ENCODE data around the gene EVI5.
A peak's percentile ranks its signal among the peaks of the same experiment; 100 is the strongest.

The EVI5 gene

DNA sequence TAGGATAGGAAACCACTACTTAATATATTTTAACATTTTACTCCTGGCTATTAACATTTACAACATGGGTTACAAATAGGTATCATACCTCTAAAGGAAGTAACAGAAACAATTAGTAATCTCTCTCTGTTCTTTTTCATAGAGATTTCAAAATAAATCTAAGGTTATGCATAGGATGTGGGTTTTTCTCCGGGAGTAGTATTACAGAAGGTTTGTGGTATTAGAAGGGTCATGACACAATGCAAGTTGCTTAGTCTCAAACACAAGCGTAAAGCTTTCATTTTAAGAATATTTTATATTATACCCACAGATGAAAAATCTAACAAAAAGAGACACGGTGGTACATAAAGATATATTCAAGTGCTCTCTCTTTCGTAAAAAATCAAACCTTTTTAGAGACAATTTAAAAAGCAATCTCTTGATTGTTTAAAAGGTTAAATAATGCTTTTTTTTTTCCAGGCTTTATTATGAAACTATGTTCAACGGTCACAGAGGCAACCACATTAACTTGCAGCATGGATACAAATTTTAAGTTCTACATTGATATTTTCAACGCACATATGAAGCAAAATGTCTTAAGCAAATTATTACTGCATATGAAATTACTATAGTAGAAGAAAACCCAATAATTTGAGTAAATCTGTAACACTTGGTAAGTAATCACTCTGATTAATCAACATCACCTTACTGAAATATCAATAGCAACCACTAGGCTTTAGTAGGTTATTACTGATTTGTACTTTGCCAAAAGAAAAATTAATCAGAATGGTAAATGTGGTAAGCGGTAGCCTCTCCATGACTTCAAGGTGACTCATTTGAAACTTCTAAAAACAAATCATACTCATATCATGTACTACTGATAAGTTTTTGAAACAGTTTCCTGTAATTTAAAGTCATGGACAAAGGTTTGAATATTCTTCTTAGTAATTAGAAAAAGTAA is 200.8 kb downstream of the EVI5 start:
- no peak for TF ChIP-seq CTCF (IDR thresholded peaks at IDR 0.05)

DNA sequence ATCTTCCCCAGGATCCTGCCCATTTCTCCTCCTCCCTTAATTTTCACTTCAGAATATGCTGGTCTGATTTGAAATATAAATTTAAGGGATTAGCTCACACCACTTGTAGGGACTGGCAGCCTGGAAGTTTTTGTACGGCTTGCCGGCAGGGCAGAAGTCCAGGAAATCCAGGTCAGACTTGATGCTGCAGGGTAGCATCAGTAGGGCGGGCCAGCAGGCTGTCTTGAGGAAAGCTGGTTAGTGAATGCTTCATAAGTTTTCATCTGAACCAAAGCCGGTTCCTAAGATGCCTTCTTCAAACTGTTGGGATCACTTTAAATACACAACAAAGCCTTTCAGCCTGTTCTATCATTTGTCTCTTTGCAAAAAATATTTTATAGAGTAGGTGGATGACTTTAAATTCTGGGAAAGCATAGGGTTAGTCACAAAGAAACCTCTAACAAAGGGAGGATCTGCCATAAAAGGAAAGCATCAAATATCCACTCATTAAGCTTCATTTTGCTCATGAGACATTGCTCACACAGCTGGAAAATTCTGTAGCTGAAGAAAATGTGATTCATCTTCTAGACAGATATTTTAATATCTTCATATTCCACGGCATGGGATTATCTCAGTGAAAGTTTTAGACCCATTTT is 207.5 kb downstream of the EVI5 start:
- DNase-seq: no peak
- H3K4me3 Mint-ChIP-seq: no peak overlapping the region
- H3K9me3 Mint-ChIP-seq: no peaks in the 10 kb centered on the region
- no peak for TF ChIP-seq CTCF (IDR thresholded peaks at IDR 0.05)
- peaks cover 5% of the 10 kb centered on the region for H3K36me3 Mint-ChIP-seq (ENCODE audit: low read depth)
- no peaks in the 10 kb centered on the region for H3K4me1 Mint-ChIP-seq
- no peaks in the 10 kb centered on the region for H3K27me3 Mint-ChIP-seq (ENCODE audit: low read depth, poor library complexity)
- peak overlapping the region; percentile 88 for H3K27ac Mint-ChIP-seq

More for the DNA sequence above, 200.8 kb downstream of the EVI5 start:
- no peak for DNase-seq
- no peaks in the 10 kb centered on the region for H3K4me1 Mint-ChIP-seq
- no peak overlapping the region for H3K4me3 Mint-ChIP-seq
- H3K9me3 Mint-ChIP-seq: peaks cover 10% of the 10 kb centered on the region
- peaks cover 14% of the 10 kb centered on the region for H3K36me3 Mint-ChIP-seq (ENCODE audit: low read depth)
- H3K27ac Mint-ChIP-seq: no peak overlapping the region
- no peaks in the 10 kb centered on the region for H3K27me3 Mint-ChIP-seq (ENCODE audit: low read depth, poor library complexity)

GRCh38 chr1:92575123-92575522 is 209.8 kb downstream of the EVI5 start:
- H3K27ac Mint-ChIP-seq: no peak overlapping the region
- DNase-seq: no peak
- H3K9me3 Mint-ChIP-seq: no peaks in the 10 kb centered on the region
- no peak overlapping the region for H3K4me3 Mint-ChIP-seq
- TF ChIP-seq CTCF (IDR thresholded peaks at IDR 0.05): no peak
- no peaks in the 10 kb centered on the region for H3K27me3 Mint-ChIP-seq (ENCODE audit: low read depth, poor library complexity)
- H3K4me1 Mint-ChIP-seq: no peaks in the 10 kb centered on the region
- H3K36me3 Mint-ChIP-seq (ENCODE audit: low read depth): peaks cover 5% of the 10 kb centered on the region

DNA sequence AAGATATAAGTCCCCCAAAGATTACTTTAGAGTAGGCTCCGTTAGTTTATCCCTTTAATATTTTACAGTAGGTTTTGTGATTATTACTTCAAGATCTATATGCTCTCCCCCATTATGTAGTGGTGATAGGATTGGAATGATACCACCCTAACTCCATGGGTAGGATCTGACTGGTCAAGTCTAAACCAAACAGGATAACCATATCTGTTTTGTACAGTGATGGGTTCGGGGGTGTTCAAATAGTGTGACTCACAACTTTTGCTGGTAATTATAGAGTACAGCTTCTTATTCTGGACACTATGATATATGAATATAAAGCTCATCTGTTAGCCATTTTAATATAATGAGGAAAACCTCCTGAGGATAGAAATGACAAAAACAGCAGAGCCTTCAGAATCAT is 212.4 kb downstream of the EVI5 start:
- Mint-ChIP-seq H3K4me1 (no peaks in the 10 kb centered on the region), H3K36me3 (ENCODE audit: low read depth) (no peaks in the 10 kb centered on the region), H3K27ac (no peak overlapping the region), H3K27me3 (ENCODE audit: low read depth, poor library complexity) (no peaks in the 10 kb centered on the region), H3K4me3 (no peak overlapping the region), H3K9me3 (no peaks in the 10 kb centered on the region)
- DNase-seq: no peak
- no peak for TF ChIP-seq CTCF (IDR thresholded peaks at IDR 0.05)

DNA sequence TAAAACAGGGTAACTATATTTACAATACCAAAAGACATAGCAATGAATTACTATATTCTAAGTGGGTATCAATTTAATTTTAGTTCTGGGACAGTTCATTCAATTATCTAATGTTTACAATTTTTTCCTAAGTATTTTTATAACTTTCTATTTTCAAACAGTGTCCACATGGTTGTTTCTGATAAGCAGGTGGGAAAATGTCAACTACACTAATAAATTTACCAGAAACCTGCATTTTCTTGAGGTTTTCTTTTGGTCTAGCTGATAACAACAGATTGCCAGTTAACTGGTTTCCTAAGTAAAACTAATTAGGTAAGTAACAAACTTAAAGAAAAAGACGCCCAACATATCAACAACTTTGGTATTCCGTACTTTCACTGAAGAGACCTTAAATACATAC is 213.3 kb downstream of the EVI5 start:
- no peak for DNase-seq
- H3K36me3 Mint-ChIP-seq (ENCODE audit: low read depth): no peaks in the 10 kb centered on the region

More for the DNA sequence above, 213.3 kb downstream of the EVI5 start:
- H3K4me1 Mint-ChIP-seq: no peaks in the 10 kb centered on the region
- H3K9me3 Mint-ChIP-seq: no peaks in the 10 kb centered on the region
- H3K27me3 Mint-ChIP-seq (ENCODE audit: low read depth, poor library complexity): no peaks in the 10 kb centered on the region
- no peak overlapping the region for H3K4me3 Mint-ChIP-seq
- TF ChIP-seq CTCF (IDR thresholded peaks at IDR 0.05): no peak
- no peak overlapping the region for H3K27ac Mint-ChIP-seq

Measured in nephron progenitor cell (in vitro differentiated cells).